Measurements from ENCODE around the gene ADGRG6. TPM values are rescaled to one million over a fixed set of nuclear protein-coding genes. Genes with fewer than 3 reads are reported as not detected.

The ADGRG6 gene
- total and polyA plus RNA-seq, 9 donors, result 1.6 to 10.6 (median 3.0) TPM

GRCh38 chr6:142302421-142303175 lies 791 bp downstream of the ADGRG6 start:
- intact Hi-C loops (cut with DNase I), result no loop called here
- DNase-seq, result no peak
- H3K27me3 ChIP-seq, result no peaks in the 10 kb centered on the region
- no peak overlapping the region for H3K27ac ChIP-seq
- H3K4me1 ChIP-seq (ENCODE audit: insufficient read depth), result no peaks in the 10 kb centered on the region
- no peaks in the 10 kb centered on the region for H3K9me3 ChIP-seq
- no peak overlapping the region for H3K4me3 ChIP-seq
- no peaks in the 10 kb centered on the region for H3K36me3 ChIP-seq
- 72 to 76% (median 72%) methylated on average over 18 of the region's 18 CpGs for WGBS, 3 donors
- TF ChIP-seq EP300 (IDR thresholded peaks at IDR 0.05) (no peak), CTCF (IDR thresholded peaks at IDR 0.05) (no peak), POLR2A (IDR thresholded peaks at IDR 0.05) (no peak)

- Histone ChIP-seq H3K27ac (no peak overlapping the region), H3K9me3 (no peaks in the 10 kb centered on the region), H3K36me3 (no peaks in the 10 kb centered on the region), H3K4me3 (no peak overlapping the region), H3K27me3 (no peaks in the 10 kb centered on the region), H3K4me1 (ENCODE audit: insufficient read depth) (no peaks in the 10 kb centered on the region)
- WGBS, 3 donors, result 88 to 92% (median 92%) methylated on average over 2 of the region's 2 CpGs
- no peak for DNase-seq
- TF ChIP-seq POLR2A (IDR thresholded peaks at IDR 0.05) (no peak), EP300 (IDR thresholded peaks at IDR 0.05) (no peak), CTCF (IDR thresholded peaks at IDR 0.05) (no peak)
- intact Hi-C loops (cut with DNase I), result no loop called here
Measured at GRCh38 chr6:142303176-142303533, 1.3 kb downstream of the ADGRG6 start.

- intact Hi-C loops (cut with DNase I), result no loop called here
- 85 to 91% (median 87%) methylated on average over 2 of the region's 2 CpGs for WGBS, 3 donors
Measured at GRCh38 chr6:142304241-142304640, 2.4 kb downstream of the ADGRG6 start.

GRCh38 chr6:142306736-142307135 lies 4.9 kb downstream of the ADGRG6 start:
- TF ChIP-seq POLR2A (IDR thresholded peaks at IDR 0.05) (no peak), EP300 (IDR thresholded peaks at IDR 0.05) (no peak), CTCF (IDR thresholded peaks at IDR 0.05) (no peak)
- H3K4me1 ChIP-seq (ENCODE audit: insufficient read depth), result no peaks in the 10 kb centered on the region
- WGBS, 3 donors, result 88 to 96% (median 94%) methylated on average over 1 of the region's 1 CpG
- H3K27me3 ChIP-seq, result no peaks in the 10 kb centered on the region
- no peak overlapping the region for H3K4me3 ChIP-seq
- no peaks in the 10 kb centered on the region for H3K36me3 ChIP-seq
- no peak overlapping the region for H3K27ac ChIP-seq
- intact Hi-C loops (cut with DNase I), result no loop called here
- no peaks in the 10 kb centered on the region for H3K9me3 ChIP-seq
- DNase-seq, result no peak

More at GRCh38 chr6:142304241-142304640, 2.4 kb downstream of the ADGRG6 start:
- no peak overlapping the region for H3K27ac ChIP-seq
- H3K4me3 ChIP-seq, result no peak overlapping the region
- no peaks in the 10 kb centered on the region for H3K27me3 ChIP-seq
- no peak for TF ChIP-seq CTCF (IDR thresholded peaks at IDR 0.05)
- TF ChIP-seq EP300 (IDR thresholded peaks at IDR 0.05), result no peak
- TF ChIP-seq POLR2A (IDR thresholded peaks at IDR 0.05), result no peak
- H3K4me1 ChIP-seq (ENCODE audit: insufficient read depth), result no peaks in the 10 kb centered on the region
- no peaks in the 10 kb centered on the region for H3K36me3 ChIP-seq
- H3K9me3 ChIP-seq, result no peaks in the 10 kb centered on the region
- DNase-seq, result no peak

Measured in ovary (tissue), 9 donors.